Caki2 (cell line): ENCODE measurements around the gene DCAF12L1. TPM values are rescaled to one million over a fixed set of nuclear protein-coding genes. Genes with fewer than 3 reads are reported as not detected.

ENCODE experiments used
- DNase-seq: peaks from one replicate; pipeline ENCODE4 v3.0.0-alpha.2; 2015; ENCODE audit warnings: low read depth
- in situ Hi-C: cut with HindIII; loops from 2 replicates; pipeline ENCODE4 v1.10.0; 2016; ENCODE audit warnings: low sequenced_read_pairs, low pct_unique_long_range_greater_than_20kb, mixed read lengths
- total RNA-seq: library from RNA; depleted of rRNA; stranded (reverse); fragments of >200 nt; shearing (Covaris generic); gene quantifications from 2 replicates; pipeline ENCODE4 v1.2.3, GENCODE V29; 2014; ENCODE audit warnings: low replicate concordance; rRNA removed

Gene DCAF12L1
- not detected in 2 replicates for total RNA-seq

GRCh38 chrX:126552313-126553022 lies at the start of gene DCAF12L1:
Gene DCAF12L1 (minus strand): TSS chrX:126552814. CDS start chrX:126552608, 206 bp downstream.
- in situ Hi-C loops, result no loop called here
- DNase-seq, result no peak

GRCh38 chrX:126580877-126581276 lies 28.3 kb upstream of the DCAF12L1 start:
- in situ Hi-C loops, result no loop called here

GRCh38 chrX:126575911-126576310 lies 23.3 kb upstream of the DCAF12L1 start:
- DNase-seq, result no peak
- in situ Hi-C loops, result no loop called here

More at GRCh38 chrX:126580877-126581276, 28.3 kb upstream of the DCAF12L1 start:
- DNase-seq, result no peak

DNA sequence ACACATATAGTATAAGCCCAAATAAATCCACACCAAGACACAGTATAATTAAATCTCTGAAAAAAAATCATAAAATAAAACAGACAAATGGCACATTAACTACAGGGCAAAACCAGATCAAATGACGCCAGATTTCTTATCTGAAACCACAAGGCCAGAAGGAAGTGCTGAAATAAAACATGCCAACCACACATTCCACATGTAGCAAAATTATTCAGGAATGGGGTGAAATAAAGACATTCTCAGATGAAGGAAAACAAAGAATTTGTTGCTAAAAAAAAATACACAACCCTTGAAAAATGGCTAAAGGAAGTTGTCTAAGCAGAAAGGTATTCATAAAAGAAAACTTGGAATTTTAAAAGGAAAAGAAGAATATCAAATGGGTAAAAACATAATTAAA lies 4.5 kb upstream of the DCAF12L1 start:
- DNase-seq, result peak; percentile 0
- in situ Hi-C loops, result no loop called here

DNA sequence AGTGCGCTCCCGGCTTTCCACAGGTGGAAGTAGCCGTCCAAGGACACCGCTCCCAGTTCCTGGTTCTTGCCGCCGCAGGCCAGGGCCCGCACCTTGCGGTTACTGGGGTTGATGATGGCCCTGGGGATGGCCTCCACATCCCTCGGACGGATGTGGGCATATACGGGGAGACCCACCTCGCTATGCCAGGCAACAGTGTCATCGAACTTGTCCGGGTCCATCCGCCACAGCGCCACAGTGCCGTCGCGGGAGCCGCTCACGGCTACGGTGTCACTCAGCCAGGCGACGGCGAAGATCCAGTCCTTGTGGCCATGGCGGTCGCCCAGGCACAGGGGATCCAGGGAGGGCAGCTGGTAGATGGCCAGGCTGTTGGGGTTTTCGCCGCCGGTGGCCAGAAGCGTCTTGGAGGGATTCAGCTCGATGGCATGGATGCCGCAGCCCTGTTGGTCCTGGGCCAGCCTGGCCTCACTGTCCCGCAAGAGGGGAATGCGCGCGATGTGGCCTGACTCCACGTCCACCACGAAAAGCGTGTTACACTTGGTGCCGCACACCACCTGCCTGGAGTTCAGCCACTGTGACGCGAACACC lies 795 bp downstream of the DCAF12L1 start:
- no peak for DNase-seq
- in situ Hi-C loops, result no loop called here

- in situ Hi-C loops, result no loop called here
- DNase-seq, result no peak
Measured at GRCh38 chrX:126551306-126551705, 1.3 kb downstream of the DCAF12L1 start.

GRCh38 chrX:126550816-126551215 lies 1.8 kb downstream of the DCAF12L1 start:
- DNase-seq, result peak; percentile 77
- in situ Hi-C loops, result no loop called here

GRCh38 chrX:126509923-126510322 lies 42.7 kb downstream of the DCAF12L1 start:
- in situ Hi-C loops, result no loop called here

More at GRCh38 chrX:126509923-126510322, 42.7 kb downstream of the DCAF12L1 start:
- DNase-seq, result peak; percentile 45
